ACHN (cell line): ENCODE data around the gene PRPF38B.
"Not testable (repeated sequence)": the region's sequence is repeated elsewhere in the genome, so short reads cannot be mapped to it uniquely, and the experiment has no call there.

Experiments
- DNase-seq: peaks from one replicate; pipeline ENCODE4 v3.0.0-alpha.2; 2015
- in situ Hi-C: cut with HindIII; loops from 2 replicates; pipeline ENCODE4 v1.10.0; 2017; ENCODE audit warnings: low sequenced_read_pairs, low pct_ligation_motif_present, low pct_unique_long_range_greater_than_20kb

PRPF38B gene

GRCh38 chr1:108691942-108692723 lies at the start of gene PRPF38B:
Gene PRPF38B (plus strand): TSS chr1:108692310. CDS start chr1:108692592, 282 bp downstream.
- in situ Hi-C loops = no loop called here

GRCh38 chr1:108643492-108644335 lies 48.4 kb upstream of the PRPF38B start:
- peak; percentile 50 for DNase-seq
- in situ Hi-C loops = no loop called here

More at GRCh38 chr1:108691942-108692723, at the start of gene PRPF38B:
- peak; percentile 88 for DNase-seq

- DNase-seq = no peak
- in situ Hi-C loops = no loop called here
These were observed 47.1 kb upstream of the PRPF38B start for GRCh38 chr1:108644984-108645383.

- in situ Hi-C loops = no loop called here
- DNase-seq = no peak
These were observed 46.4 kb upstream of the PRPF38B start for GRCh38 chr1:108645564-108646184.

GRCh38 chr1:108646265-108646647 lies 45.9 kb upstream of the PRPF38B start:
- in situ Hi-C loops = no loop called here
- DNase-seq = no peak

GRCh38 chr1:108646648-108647269 lies 45.4 kb upstream of the PRPF38B start:
- DNase-seq = no peak
- in situ Hi-C loops = no loop called here

GRCh38 chr1:108653431-108654105 lies 38.5 kb upstream of the PRPF38B start:
- no peak for DNase-seq
- in situ Hi-C loops = no loop called here

- in situ Hi-C loops = no loop called here
- no peak for DNase-seq
These were observed 34.6 kb upstream of the PRPF38B start for GRCh38 chr1:108657356-108658080.

GRCh38 chr1:108661030-108661609 lies 31.0 kb upstream of the PRPF38B start, which contains the start of gene HENMT1:
Gene HENMT1 (minus strand): TSS chr1:108661093. CDS start chr1:108659884, 1,209 bp downstream.
- DNase-seq = peak; percentile 8
- in situ Hi-C loops = no loop called here

GRCh38 chr1:108663074-108663473 lies 29.0 kb upstream of the PRPF38B start:
- no peak for DNase-seq
- in situ Hi-C loops = no loop called here

- in situ Hi-C loops = no loop called here
- no peak for DNase-seq
These were observed 27.6 kb upstream of the PRPF38B start for GRCh38 chr1:108664481-108664880.

GRCh38 chr1:108665067-108665466 lies 27.0 kb upstream of the PRPF38B start:
- in situ Hi-C loops = no loop called here
- DNase-seq = no peak

- no peak for DNase-seq
- in situ Hi-C loops = no loop called here
These were observed 26.3 kb upstream of the PRPF38B start for GRCh38 chr1:108665771-108666170.

GRCh38 chr1:108667422-108667821 lies 24.7 kb upstream of the PRPF38B start:
- in situ Hi-C loops = not testable (repeated sequence)

GRCh38 chr1:108668777-108669176 lies 23.3 kb upstream of the PRPF38B start:
- in situ Hi-C loops = no loop called here

More at GRCh38 chr1:108667422-108667821, 24.7 kb upstream of the PRPF38B start:
- not testable (repeated sequence) for DNase-seq

GRCh38 chr1:108669679-108670078 lies 22.4 kb upstream of the PRPF38B start:
- in situ Hi-C loops = no loop called here
- DNase-seq = no peak

More at GRCh38 chr1:108668777-108669176, 23.3 kb upstream of the PRPF38B start:
- no peak for DNase-seq

- DNase-seq = no peak
- in situ Hi-C loops = no loop called here
These were observed 21.9 kb upstream of the PRPF38B start for GRCh38 chr1:108670131-108670773.
